ENCODE measurements around the gene MYO18B. TPM values are rescaled to one million over a fixed set of nuclear protein-coding genes. Genes with fewer than 3 reads are reported as not detected.

MYO18B gene
- total RNA-seq, 1 donor from 2014 or later: 184 TPM

GRCh38 chr22:25996669-25997068 is 254.7 kb downstream of the MYO18B start:
- DNase-seq: no peak

DNA sequence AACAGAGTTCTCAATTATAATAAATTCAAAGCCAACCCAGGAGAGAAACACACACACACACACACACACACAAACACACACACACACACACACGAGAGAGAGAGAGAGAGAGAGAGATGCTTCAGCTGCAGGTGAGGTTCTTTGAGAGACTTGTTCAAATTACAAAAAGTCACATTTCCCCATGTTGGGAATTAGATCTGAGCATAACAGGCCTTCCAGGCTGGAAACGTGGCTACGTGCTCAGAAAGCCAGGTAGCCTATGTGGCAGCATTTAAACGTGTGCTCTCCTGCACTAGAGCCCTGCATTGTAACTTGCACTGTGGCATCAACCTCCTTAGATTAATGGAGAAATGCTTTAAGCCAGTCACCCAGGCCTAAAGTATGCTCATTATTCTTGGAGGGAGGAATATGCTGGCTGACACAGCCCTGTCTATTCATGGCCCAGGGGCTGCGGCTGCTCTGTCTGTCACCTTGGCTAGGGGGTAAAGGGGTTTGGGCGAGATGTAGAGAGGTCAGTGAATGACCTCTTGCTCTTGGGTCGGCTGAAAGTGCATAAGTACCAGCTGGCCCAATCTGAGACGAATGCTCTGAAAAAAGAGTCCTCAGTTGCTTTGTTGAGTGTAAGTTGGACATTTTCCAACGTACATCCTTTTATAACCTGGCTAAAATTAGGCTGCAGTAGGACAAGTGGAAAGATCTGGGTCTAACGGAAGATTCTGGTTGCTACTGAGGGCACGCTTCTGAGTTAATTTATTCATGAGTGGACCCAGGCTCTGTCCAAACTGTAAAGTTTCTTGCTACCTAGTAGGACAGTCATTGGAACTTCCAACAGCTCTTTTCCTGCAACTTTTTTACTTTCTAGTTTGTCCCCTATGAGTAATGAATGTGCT is 256.1 kb downstream of the MYO18B start:
- no peak for DNase-seq

DNA sequence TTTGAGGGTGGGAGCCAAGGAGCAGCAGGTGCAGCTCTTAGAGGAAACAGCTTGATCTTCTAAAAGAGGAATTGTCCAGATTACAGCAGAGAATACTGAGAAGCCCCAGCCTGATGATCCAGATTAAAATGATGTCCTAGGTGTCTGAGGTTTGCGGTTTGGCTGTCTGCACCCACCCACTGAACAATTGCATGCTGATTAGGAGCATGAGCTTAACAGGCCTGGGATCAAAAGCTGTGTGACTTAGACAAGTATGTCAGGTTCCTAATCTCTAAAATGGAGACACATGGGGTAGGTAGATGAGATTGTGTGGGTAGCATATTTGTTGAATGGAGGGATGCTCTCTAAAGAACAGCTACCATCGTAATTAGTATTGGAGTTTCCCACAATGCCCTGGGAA is 260.5 kb downstream of the MYO18B start:
- DNase-seq: no peak

GRCh38 chr22:26004477-26004876 is 262.5 kb downstream of the MYO18B start:
- DNase-seq: no peak

GRCh38 chr22:26008587-26008986 is 266.6 kb downstream of the MYO18B start:
- no peak for DNase-seq

- DNase-seq: no peak
These were observed 274.9 kb downstream of the MYO18B start for GRCh38 chr22:26016916-26017315.

GRCh38 chr22:26017932-26018331 is 275.9 kb downstream of the MYO18B start:
- DNase-seq: no peak

- DNase-seq: no peak
These were observed 277.6 kb downstream of the MYO18B start for GRCh38 chr22:26019596-26019995.

DNA sequence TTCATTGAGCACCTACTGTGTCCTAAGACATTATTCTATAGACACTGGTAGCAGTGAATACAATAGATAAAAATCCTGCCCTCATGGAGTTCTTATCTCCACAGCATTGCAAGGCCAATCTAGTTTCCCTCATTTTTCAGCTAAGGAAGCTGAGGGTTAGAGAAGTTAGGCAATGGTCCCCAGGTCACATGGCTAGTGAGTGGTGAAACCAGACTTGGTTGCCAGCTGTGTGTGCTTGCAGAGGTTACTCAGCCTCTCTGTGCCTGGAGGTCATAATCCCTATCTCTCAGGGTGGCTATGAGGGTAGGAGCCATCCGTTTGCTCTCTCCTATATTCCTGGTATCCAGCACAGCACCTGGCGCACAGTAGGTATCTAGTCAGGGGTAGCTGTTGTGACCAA is 279.5 kb downstream of the MYO18B start:
- DNase-seq: no peak

GRCh38 chr22:26023104-26023775 is 281.3 kb downstream of the MYO18B start:
- DNase-seq: no peak

DNA sequence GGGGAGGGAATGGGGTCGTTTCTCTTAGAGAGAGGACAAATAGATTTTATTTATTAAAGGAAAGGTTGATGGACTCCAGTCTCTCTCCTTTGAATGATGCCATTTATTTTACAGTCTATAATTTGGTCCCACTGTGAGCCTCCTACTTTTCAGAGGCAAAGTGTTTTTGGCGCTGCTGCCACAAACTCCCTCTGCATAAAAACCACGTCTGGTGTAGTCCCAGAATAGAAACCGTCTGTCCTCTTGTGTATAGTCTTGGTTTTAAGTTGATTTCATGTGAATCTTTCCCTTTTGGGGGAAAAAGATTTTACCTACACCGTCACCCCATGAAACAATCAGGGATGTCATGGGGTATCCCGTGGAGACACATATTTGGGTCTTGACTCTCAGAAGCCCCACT is 283.6 kb downstream of the MYO18B start:
- DNase-seq: no peak

- no peak for DNase-seq
These were observed 285.4 kb downstream of the MYO18B start for GRCh38 chr22:26027341-26027740.

DNA sequence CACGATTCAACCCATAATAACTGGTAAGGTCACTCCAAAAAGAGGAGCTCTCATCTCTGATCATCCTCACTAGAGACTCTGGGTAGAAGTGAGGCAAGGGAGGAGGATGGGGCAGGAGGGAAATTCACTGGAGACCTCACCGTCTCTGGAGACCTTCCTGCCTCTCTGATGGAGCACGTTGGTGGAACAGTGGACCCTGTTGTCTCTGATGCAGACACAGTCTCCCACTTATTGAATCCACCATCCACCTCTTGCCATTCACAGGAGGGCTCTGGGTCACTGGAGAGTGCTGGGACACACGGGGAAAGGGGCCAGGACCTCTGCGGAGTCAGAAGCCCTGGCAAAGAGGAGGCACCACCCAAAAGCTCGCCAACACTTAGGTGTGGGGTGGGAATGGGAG is 289.7 kb downstream of the MYO18B start:
- no peak for DNase-seq

DNA sequence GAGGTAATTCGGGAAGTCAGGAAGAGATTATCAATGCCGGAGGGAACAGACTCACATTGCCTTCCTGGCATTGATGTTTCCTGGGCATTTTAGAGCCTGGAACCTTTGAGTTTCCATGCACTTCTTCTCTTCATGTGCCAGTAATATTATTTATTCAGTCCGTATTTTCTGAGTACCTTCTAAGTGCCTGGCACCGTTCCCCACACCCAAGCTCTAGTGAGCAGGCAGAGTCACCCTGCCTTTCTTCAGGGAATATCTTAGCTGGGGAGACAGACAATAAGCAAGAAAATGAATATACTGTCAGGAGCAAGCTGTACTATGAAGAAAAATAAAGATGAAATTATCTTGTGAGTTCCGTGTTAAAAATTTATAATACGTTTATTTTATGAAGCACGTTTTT is 291.1 kb downstream of the MYO18B start:
- DNase-seq: no peak

DNA sequence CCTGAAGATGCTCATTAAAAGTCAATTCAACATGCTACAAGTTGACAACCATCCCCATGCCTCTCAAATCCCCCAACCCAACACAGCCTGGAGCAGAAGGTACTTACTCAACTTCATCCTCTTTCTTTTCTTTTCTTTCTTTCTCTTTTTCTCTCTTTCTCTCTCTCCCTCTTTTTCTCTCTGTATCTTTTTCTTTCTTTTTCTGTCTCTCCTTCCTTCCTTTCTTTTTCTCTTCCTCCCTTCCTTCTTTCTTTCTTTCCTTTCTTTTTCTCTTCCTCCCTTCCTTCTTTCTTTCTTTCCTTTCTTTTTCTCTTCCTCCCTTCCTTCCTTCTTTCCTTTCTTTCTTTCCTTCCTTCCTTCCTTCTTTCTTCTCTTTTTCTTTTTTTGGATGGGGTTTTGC is 291.6 kb downstream of the MYO18B start:
- no peak for DNase-seq

- no peak for DNase-seq
These were observed 293.5 kb downstream of the MYO18B start for GRCh38 chr22:26035523-26035922.

DNA sequence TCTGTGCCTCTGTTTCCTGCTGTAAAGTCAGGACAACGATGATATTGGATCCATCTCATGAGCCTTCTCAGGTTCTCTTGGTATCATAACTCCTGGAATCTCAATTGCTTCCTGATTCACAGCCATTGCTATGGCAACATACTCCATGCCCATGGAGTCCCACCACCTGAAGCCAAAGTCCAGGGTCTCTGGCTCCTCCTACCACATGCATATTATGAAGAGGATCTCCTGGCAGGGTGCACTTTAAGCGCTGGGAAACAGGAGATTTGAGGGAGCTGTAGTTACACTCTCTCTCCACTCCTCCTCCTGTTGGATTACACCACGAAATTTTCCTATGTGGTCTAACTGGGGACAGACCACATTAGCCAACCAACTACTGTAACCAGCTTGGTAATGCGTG is 296.4 kb downstream of the MYO18B start:
- DNase-seq: no peak

- DNase-seq: no peak
These were observed 299.9 kb downstream of the MYO18B start for GRCh38 chr22:26041931-26042330.

DNA sequence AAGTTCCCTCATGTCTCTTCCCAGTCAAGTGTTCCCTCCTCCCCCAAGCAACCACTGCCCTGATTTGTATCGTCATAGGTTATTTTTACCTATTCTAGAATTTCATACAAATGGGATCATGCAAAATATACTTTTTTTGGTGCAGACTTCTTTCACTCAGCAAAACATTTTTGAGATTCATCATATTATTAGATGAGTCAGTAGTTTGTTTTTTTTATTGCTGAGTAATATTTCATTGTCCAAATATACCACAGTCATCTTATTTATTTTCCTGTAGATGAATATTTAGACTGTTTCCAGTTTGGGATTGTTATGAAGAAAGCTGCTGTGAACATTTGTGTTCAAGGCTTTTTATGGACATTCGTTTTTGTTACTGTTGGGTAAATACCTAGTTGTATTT is 301.0 kb downstream of the MYO18B start:
- no peak for DNase-seq

DNA sequence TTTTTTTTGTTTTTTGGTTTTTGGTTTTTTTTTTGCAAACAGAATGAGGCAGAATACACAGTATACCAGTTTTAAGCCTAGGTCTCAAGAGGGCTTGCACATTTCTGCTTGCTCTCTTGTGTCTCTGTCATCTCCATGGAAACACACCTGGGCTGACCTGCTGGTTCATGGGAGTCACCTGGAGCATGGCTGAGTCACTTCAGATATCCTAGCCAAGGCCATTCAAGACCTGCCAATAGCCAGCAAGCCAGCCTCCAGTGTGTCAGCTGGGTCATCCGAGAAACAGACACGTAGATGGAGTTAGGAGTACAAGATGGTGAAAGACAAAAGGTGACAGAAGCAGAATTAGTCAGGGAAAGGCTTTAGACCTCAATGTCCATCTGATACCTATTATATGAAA is 303.1 kb downstream of the MYO18B start:
- no peak for DNase-seq

- DNase-seq: no peak
These were observed 303.9 kb downstream of the MYO18B start for GRCh38 chr22:26045860-26046259.

- DNase-seq: no peak
These were observed 305.5 kb downstream of the MYO18B start for GRCh38 chr22:26047516-26047915.

GRCh38 chr22:26047920-26048319 is 305.9 kb downstream of the MYO18B start:
- no peak for DNase-seq

- DNase-seq: no peak
These were observed 308.1 kb downstream of the MYO18B start for GRCh38 chr22:26050079-26050478.

All from tongue (tissue), 2 donors.